Lower leg skin (tissue), 3 donors: ENCODE measurements around the gene PRKCQ.

Source experiments
- CTCF ChIP-seq, 3 donors: fragments of 450-650 bp; IDR thresholded peaks; one replicate each; pipeline ENCODE4 v1.5.1; 2016; ENCODE audit warnings: antibody characterized with exemption in 3 of 3, mild to moderate bottlenecking in 3 of 3, moderate library complexity in 2 of 3
- POLR2A ChIP-seq, 2 donors: fragments of 450-650 bp; IDR thresholded peaks; one replicate each; pipeline ENCODE4 v1.6.1; 2016 to 2017; ENCODE audit warnings: antibody characterized with exemption in 2 of 2, mild to moderate bottlenecking in 1 of 2, moderate library complexity in 1 of 2

GRCh38 chr10:6503171-6503570, 76.9 kb downstream of the PRKCQ start:
- TF ChIP-seq CTCF (IDR thresholded peaks at IDR 0.05), result no peak
- TF ChIP-seq POLR2A (IDR thresholded peaks at IDR 0.05), result no peak
